ENCODE data around the gene TTYH2.

DNA sequence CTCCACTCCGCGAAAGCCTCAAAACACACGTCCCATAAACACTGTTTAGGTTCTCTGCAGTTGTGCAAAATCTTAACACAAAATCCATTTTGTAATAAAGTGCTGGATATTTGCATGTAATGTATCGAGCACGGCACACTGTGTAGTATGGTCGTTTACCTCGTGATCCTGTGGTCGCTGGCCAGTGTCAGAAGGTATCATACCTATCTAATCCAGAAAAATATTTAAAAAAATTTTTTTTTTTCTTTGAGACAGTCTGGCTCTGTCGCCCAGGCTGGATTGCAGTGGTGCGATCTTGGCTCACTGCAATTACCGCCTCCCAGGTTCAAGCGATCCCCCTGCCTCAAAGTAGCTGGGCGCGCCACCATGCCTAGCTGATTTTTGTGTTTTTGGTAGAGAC is 8.9 kb upstream of the TTYH2 start:
- no peak for TF ChIP-seq SMC3 (IDR thresholded peaks at IDR 0.05; ENCODE audit: low read depth, low read length)
- TF ChIP-seq MAX (IDR thresholded peaks at IDR 0.05; ENCODE audit: low read depth): no peak
- TF ChIP-seq, protein P1, sequence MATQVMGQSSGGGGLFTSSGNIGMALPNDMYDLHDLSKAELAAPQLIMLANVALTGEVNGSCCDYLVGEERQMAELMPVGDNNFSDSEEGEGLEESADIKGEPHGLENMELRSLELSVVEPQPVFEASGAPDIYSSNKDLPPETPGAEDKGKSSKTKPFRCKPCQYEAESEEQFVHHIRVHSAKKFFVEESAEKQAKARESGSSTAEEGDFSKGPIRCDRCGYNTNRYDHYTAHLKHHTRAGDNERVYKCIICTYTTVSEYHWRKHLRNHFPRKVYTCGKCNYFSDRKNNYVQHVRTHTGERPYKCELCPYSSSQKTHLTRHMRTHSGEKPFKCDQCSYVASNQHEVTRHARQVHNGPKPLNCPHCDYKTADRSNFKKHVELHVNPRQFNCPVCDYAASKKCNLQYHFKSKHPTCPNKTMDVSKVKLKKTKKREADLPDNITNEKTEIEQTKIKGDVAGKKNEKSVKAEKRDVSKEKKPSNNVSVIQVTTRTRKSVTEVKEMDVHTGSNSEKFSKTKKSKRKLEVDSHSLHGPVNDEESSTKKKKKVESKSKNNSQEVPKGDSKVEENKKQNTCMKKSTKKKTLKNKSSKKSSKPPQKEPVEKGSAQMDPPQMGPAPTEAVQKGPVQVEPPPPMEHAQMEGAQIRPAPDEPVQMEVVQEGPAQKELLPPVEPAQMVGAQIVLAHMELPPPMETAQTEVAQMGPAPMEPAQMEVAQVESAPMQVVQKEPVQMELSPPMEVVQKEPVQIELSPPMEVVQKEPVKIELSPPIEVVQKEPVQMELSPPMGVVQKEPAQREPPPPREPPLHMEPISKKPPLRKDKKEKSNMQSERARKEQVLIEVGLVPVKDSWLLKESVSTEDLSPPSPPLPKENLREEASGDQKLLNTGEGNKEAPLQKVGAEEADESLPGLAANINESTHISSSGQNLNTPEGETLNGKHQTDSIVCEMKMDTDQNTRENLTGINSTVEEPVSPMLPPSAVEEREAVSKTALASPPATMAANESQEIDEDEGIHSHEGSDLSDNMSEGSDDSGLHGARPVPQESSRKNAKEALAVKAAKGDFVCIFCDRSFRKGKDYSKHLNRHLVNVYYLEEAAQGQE (IDR thresholded peaks at IDR 0.05; ENCODE audit: low read depth, low read length): no peak
- no peak for TF ChIP-seq EP300 (IDR thresholded peaks at IDR 0.05; ENCODE audit: borderline replicate concordance in 1 of 2, low read depth in 1 of 2, low read length in 1 of 2)
- no peak for TF ChIP-seq TCF12 (IDR thresholded peaks at IDR 0.05)
- TF ChIP-seq, protein P2, sequence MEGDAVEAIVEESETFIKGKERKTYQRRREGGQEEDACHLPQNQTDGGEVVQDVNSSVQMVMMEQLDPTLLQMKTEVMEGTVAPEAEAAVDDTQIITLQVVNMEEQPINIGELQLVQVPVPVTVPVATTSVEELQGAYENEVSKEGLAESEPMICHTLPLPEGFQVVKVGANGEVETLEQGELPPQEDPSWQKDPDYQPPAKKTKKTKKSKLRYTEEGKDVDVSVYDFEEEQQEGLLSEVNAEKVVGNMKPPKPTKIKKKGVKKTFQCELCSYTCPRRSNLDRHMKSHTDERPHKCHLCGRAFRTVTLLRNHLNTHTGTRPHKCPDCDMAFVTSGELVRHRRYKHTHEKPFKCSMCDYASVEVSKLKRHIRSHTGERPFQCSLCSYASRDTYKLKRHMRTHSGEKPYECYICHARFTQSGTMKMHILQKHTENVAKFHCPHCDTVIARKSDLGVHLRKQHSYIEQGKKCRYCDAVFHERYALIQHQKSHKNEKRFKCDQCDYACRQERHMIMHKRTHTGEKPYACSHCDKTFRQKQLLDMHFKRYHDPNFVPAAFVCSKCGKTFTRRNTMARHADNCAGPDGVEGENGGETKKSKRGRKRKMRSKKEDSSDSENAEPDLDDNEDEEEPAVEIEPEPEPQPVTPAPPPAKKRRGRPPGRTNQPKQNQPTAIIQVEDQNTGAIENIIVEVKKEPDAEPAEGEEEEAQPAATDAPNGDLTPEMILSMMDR (IDR thresholded peaks at IDR 0.05): no peak
- TF ChIP-seq RAD21 (IDR thresholded peaks at IDR 0.05; ENCODE audit: low read length): no peak
- no peak for TF ChIP-seq CHD2 (IDR thresholded peaks at IDR 0.05; ENCODE audit: low read length, partially characterized antibody)
- TF ChIP-seq FOXM1 (IDR thresholded peaks at IDR 0.05; ENCODE audit: low read depth): no peak
- no peak for TF ChIP-seq USF1 (IDR thresholded peaks at IDR 0.05; ENCODE audit: borderline replicate concordance, low read depth)
- no peak for TF ChIP-seq FOXJ3 (CRISPR knock-in tag; IDR thresholded peaks at IDR 0.05)

All from SK-N-SH (cell line).